Erythroblast (primary cell): ENCODE measurements around the gene TMEM150A.

Source experiments
- GATA1 ChIP-seq: IDR thresholded peaks from 2 replicates; pipeline ENCODE4 v1.6.1; 2011; ENCODE audit warnings: low read depth, mild to moderate bottlenecking, control low read depth, low read length, moderate library complexity
- POLR2A ChIP-seq: IDR thresholded peaks from 2 replicates; pipeline ENCODE4 v1.6.1; 2011; ENCODE audit warnings: mild to moderate bottlenecking, low read length

- TF ChIP-seq POLR2A (no peak), GATA1 (no peak)
Observed at GRCh38 chr2:85583667-85584353, 18.7 kb downstream of the TMEM150A start.
